Type B pancreatic cell (in vitro differentiated cells): ENCODE data around the gene EVI2B. TPM values are rescaled to one million over a fixed set of nuclear protein-coding genes. Genes with fewer than 3 reads are reported as not detected.
"Not testable (repeated sequence)": the region's sequence is repeated elsewhere in the genome, so short reads cannot be mapped to it uniquely, and the experiment has no call there.

Experiments
- DNase-seq: peaks from one replicate; pipeline ENCODE4 v3.0.0; 2021; ENCODE audit warnings: mixed read lengths; ENCODE audit not compliant: unreplicated experiment; ENCODE audit errors: extremely low spot score
- H3K27ac Mint-ChIP-seq: 2 replicates; pipeline ENCODE4 v1.8.0; 2021; ENCODE audit warnings: mild to moderate bottlenecking, mixed read lengths
- H3K27me3 Mint-ChIP-seq: 2 replicates; pipeline ENCODE4 v1.8.0; 2021; ENCODE audit warnings: mixed read lengths
- H3K36me3 Mint-ChIP-seq: 2 replicates; pipeline ENCODE4 v1.8.0; 2021; ENCODE audit warnings: mixed read lengths
- H3K4me1 Mint-ChIP-seq: one replicate; pipeline ENCODE4 v1.8.0; 2021; ENCODE audit warnings: mixed read lengths; ENCODE audit not compliant: unreplicated experiment
- H3K4me3 Mint-ChIP-seq: 2 replicates; pipeline ENCODE4 v1.8.0; 2021; ENCODE audit warnings: mild to moderate bottlenecking, mixed read lengths
- H3K9me3 Mint-ChIP-seq: 2 replicates; pipeline ENCODE4 v1.8.0; 2021; ENCODE audit warnings: mixed read lengths
- CTCF ChIP-seq: fragments of 200-600 bp; sonication (generic); conservative IDR thresholded peaks from 2 replicates; pipeline ENCODE4 v1.5.0; 2021; ENCODE audit warnings: antibody characterized with exemption, mild to moderate bottlenecking
- total RNA-seq: library from RNA; stranded (reverse); gene quantifications from 2 replicates; pipeline ENCODE4 v1.2.1, GENCODE V29; 2021; ENCODE audit warnings: low replicate concordance

EVI2B gene
- total RNA-seq, 1 donor from 2014 or later, result not detected

GRCh38 chr17:31269036-31269577 lies 44.7 kb downstream of the EVI2B start:
- no peaks in the 10 kb centered on the region for H3K9me3 Mint-ChIP-seq
- no peak for TF ChIP-seq CTCF
- no peak overlapping the region for H3K4me3 Mint-ChIP-seq
- H3K4me1 Mint-ChIP-seq, result peaks cover 9% of the 10 kb centered on the region
- H3K27me3 Mint-ChIP-seq, result no peaks in the 10 kb centered on the region
- DNase-seq, result no peak
- H3K36me3 Mint-ChIP-seq, result peaks cover 43% of the 10 kb centered on the region
- H3K27ac Mint-ChIP-seq, result peak overlapping the region; percentile 68

GRCh38 chr17:31266042-31266441 lies 47.8 kb downstream of the EVI2B start:
- no peak overlapping the region for H3K27ac Mint-ChIP-seq
- H3K4me3 Mint-ChIP-seq, result no peak overlapping the region
- DNase-seq, result no peak
- peaks cover 6% of the 10 kb centered on the region for H3K4me1 Mint-ChIP-seq
- H3K27me3 Mint-ChIP-seq, result no peaks in the 10 kb centered on the region
- H3K36me3 Mint-ChIP-seq, result peaks cover 38% of the 10 kb centered on the region
- TF ChIP-seq CTCF, result peak; percentile 19
- H3K9me3 Mint-ChIP-seq, result no peaks in the 10 kb centered on the region

- not testable (repeated sequence) for H3K27me3 Mint-ChIP-seq, H3K4me3 Mint-ChIP-seq, H3K9me3 Mint-ChIP-seq, H3K4me1 Mint-ChIP-seq, H3K27ac Mint-ChIP-seq, DNase-seq
- peaks cover 26% of the 10 kb centered on the region for H3K36me3 Mint-ChIP-seq
Observed at GRCh38 chr17:31262923-31263322, 50.9 kb downstream of the EVI2B start.

- H3K4me3 Mint-ChIP-seq, result no peak overlapping the region
- peaks cover 14% of the 10 kb centered on the region for H3K36me3 Mint-ChIP-seq
- H3K9me3 Mint-ChIP-seq, result no peaks in the 10 kb centered on the region
- H3K4me1 Mint-ChIP-seq, result no peaks in the 10 kb centered on the region
- no peak for TF ChIP-seq CTCF
- H3K27ac Mint-ChIP-seq, result no peak overlapping the region
- no peak for DNase-seq
- no peaks in the 10 kb centered on the region for H3K27me3 Mint-ChIP-seq
Observed at GRCh38 chr17:31261601-31262000, 52.3 kb downstream of the EVI2B start.

- Mint-ChIP-seq H3K27me3 (no peaks in the 10 kb centered on the region), H3K4me3 (no peak overlapping the region), H3K36me3 (peaks cover 9% of the 10 kb centered on the region), H3K4me1 (no peaks in the 10 kb centered on the region), H3K9me3 (no peaks in the 10 kb centered on the region), H3K27ac (no peak overlapping the region)
- no peak for DNase-seq
- no peak for TF ChIP-seq CTCF
Observed at GRCh38 chr17:31260151-31260550, 53.7 kb downstream of the EVI2B start.

GRCh38 chr17:31256936-31257335 lies 56.9 kb downstream of the EVI2B start:
- Mint-ChIP-seq H3K4me3 (no peak overlapping the region), H3K9me3 (no peaks in the 10 kb centered on the region), H3K4me1 (no peaks in the 10 kb centered on the region), H3K27me3 (no peaks in the 10 kb centered on the region), H3K27ac (no peak overlapping the region), H3K36me3 (peaks cover 9% of the 10 kb centered on the region)
- no peak for DNase-seq
- no peak for TF ChIP-seq CTCF
